ELF-1 (cell line): ENCODE data around the gene EFNB3.

Experiments used
- DNase-seq: peaks from one replicate; pipeline ENCODE4 v3.0.0-alpha.2; 2016; ENCODE audit warnings: low read depth, low spot score

EFNB3 gene

GRCh38 chr17:7716901-7717755 lies 12.1 kb downstream of the EFNB3 start, which contains the start of gene DNAH2:
DNAH2 (plus strand) TSS chr17:7717744; CDS start chr17:7719735, 1,991 bp downstream.
- DNase-seq = peak; percentile 95

GRCh38 chr17:7717756-7718350 lies 12.9 kb downstream of the EFNB3 start:
- DNase-seq = no peak

DNA sequence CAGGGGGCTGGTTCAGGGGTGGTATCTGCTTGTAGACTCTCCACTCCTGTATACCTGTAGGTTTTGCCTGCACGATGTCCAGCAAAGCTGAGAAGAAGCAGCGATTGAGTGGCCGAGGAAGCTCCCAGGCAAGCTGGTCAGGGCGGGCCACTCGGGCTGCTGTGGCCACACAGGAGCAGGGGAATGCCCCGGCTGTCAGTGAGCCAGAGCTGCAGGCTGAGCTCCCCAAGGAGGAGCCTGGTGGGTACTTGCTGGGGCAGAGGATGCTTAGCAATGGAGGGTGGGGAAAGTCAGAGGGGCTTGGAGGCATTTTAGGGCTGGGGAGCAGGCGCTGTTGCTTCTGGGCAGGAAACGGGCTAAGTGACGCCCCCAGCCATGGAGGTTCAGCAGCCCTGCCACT lies 14.7 kb downstream of the EFNB3 start:
- no peak for DNase-seq

DNA sequence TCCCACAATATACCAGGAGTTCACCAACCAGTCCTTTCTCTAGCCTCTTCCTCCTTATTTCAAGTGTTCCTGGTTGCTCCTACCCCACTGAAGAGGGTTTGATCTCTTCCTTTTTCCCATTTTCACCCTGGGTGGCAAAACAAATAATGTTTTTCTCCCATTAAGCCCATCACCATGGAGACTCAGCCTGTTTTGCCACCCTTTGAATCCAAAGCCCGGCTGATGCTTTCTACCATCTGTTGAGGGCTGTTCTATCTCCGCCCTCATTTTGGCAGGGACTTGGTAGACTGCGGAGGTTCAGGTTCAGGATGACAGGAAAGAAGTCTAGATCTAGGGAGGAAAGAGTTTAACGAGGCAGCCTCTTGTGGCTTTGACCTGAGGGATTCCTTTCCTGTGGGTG lies 15.1 kb downstream of the EFNB3 start:
- no peak for DNase-seq

- no peak for DNase-seq
Observed at GRCh38 chr17:7721612-7722011, 16.6 kb downstream of the EFNB3 start.

DNA sequence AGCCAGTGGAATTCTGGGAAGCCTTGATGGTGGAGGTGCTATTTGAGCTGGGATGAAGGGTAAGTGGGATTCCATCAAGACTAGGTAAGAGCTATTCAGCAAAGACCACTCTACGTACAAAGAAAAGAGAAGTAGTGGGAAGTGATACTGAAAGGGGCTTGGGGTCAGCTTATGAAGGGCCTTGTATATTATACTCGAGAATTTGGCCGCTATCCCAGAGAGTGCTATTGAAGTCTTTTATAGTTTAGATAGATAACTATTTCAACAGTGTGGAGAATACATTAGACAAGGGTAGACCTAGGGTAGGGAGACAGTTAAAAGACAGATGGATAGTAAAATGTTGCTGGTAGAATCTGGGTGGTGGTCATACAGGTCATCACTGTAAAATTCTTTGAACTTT lies 22.9 kb downstream of the EFNB3 start:
- no peak for DNase-seq

GRCh38 chr17:7729816-7730215 lies 24.8 kb downstream of the EFNB3 start:
- no peak for DNase-seq

- DNase-seq = no peak
Observed at GRCh38 chr17:7732981-7733539, 28.1 kb downstream of the EFNB3 start.

DNA sequence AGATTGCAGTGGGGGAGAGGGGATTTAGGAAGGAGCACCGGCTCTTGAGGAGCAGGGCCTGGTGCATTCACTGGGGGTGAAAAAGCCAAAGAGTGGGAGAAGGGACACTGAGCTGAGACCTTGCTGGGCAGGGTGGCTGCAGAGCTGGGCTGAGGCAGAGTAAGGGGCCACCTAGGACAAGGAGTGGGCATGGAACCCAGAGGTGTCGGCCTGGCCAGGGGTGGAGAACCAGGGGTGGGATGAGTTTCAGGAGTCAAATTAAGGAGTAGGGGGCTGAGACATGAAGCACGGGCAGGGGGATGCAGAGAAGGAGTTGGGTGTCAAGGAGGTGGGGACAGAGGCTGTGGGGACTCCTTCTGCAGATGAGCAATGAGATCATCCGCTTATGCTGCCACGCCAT lies 32.6 kb downstream of the EFNB3 start:
- DNase-seq = no peak

GRCh38 chr17:7739746-7740145 lies 34.7 kb downstream of the EFNB3 start:
- no peak for DNase-seq

GRCh38 chr17:7740481-7741001 lies 35.5 kb downstream of the EFNB3 start:
- DNase-seq = no peak

DNA sequence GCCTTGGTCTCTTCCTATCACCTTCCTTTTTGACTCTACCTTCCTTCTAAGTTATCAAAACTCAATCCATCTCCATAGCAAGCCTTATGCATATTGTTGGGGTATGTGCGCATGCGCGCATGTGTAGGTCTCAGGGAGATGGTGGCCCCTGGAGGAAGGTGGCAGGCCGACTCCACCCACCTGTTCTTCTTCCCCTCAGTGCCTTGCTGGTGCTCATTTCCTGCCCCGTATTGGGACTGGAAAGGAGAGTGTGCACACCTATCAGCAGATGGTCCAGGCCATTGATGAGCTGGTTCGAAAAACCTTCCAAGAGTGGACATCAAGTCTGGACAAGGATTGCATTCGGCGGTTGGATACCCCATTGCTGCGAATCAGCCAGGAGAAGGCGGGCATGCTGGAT lies 37.7 kb downstream of the EFNB3 start:
- no peak for DNase-seq

- no peak for DNase-seq
Observed at GRCh38 chr17:7744416-7744815, 39.4 kb downstream of the EFNB3 start.

DNA sequence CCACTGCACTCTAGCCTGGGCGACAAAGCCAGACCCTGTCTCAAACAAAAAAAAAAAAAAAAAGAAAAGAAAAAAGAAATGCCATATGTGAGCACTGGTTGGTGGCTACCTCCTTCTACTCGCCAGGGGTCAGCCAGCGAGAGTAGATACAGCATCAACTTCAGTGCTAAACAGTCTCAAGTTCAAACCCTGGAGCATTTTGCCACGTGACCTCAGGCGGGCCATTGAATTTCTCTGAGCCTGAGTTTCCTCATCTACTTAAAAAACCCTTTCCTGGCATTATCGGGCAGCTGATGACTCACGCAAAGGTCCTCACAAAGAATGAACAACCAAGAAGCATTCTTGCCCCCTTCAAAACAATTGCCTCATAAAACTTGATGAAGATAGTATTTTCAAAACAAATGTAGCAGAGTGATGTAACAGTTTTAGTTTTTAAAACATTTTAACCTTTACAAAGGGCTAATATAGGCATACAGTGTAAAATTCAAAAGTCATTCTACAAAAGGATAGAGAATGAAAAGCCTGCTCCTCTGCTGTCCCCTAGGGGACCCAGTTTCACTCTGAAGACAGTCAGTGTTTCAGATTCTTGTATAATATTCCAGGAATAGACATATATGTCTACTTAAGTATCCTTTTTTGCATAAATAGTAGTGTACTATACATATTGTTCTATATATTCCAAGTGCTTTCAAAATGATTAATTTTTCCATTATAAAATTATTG lies 40.9 kb downstream of the EFNB3 start:
- DNase-seq = peak; percentile 63

GRCh38 chr17:7747635-7748071 lies 42.7 kb downstream of the EFNB3 start:
- no peak for DNase-seq

DNA sequence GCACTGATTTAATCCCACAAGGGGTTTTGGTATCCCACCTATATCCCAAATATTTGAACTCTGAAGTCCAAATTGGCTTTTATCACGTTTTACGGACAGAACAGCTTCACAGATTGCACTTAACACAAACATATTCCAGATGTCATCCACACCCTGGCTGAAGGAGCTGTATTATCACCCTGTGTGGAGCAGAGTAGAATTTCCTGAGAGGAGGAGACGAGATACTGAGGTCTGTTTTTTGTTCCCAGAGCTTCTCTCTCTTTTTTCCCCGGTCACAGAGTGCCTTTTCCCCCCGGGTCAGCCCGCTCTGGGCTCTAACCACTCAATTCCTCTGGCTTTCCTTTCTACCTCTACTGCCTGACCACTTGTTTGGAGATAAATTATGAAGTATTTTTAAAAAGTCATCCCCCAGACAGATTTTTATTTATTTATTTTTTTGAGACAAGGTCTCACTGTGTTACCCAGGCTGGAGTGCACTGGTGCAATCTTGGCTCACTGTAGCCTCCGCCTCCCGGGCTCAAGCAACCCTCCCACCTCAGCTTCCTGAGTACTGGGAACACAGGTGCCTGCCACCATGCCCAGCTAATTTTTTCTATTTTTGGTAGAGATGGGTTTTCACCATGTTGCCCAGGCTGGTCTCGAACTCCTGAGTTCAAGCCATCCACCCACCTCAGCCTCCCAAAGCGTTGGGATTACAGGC lies 43.2 kb downstream of the EFNB3 start:
- peak; percentile 33 for DNase-seq

GRCh38 chr17:7750321-7750821 lies 45.4 kb downstream of the EFNB3 start:
- DNase-seq = no peak

- no peak for DNase-seq
Observed at GRCh38 chr17:7754656-7755055, 49.7 kb downstream of the EFNB3 start.

GRCh38 chr17:7755095-7755890 lies 50.3 kb downstream of the EFNB3 start:
- DNase-seq = no peak

DNA sequence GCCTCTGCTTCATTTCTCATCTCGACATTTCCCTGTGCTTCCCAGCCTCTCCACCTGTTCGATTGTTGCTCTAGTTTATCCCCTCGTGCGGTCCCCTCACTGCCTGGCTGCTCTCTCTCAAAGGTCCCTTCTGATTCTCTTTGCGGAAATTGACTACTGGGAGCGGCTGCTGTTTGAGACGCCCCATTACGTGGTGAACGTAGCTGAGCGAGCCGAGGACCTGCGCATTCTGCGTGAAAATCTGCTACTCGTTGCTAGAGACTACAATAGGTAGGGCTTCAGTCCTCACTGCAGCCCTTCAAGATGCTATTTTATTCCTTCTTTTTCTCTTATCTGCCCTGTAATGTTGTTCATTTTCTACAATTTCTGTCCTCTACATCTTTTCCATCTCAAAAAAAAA lies 52.0 kb downstream of the EFNB3 start:
- DNase-seq = no peak
